Measurements from ENCODE around the gene C22orf39. TPM values are rescaled to one million over a fixed set of nuclear protein-coding genes. Genes with fewer than 3 reads are reported as not detected.

C22orf39 gene
- 11.7 to 16.8 TPM (median 15.7 TPM) in 5 replicates for total RNA-seq (2022; extraction: Qiagen RNA extraction)

DNA sequence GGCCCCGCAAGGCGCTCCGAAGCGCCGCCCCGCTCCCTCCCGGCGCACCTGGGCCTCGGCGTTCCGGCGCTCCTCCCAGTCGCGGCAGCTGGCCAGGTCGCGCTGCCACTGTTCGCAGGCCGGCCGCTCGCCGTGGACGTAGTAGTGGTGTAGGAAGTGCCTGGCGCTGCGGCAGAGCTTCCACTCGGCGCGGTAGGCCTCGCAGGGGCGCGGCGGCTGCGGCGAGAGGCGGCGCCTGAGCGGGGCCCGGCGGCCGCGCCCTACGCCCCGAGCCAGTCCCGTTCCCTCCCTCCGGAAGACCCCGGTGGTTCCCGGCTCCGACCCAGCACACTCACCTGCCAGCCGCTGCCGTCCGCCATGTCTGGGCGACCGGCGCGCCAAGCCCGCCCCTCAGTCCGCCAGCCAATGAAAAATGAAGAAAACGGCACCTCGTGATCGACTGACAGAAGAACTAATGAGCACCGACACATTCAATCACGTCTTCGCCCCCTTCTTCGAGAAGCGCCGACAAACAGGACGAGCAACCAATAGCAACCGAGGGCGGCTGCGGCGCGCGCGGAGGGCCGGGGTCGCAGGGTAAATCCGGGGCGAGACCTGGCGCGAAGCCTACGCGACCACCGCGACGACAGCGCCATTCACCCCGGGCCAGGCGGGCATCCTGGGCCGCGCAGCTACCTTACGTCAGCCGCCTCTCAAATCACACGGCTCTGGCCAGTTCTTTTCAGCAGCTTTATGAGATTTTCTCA lies at the start of gene C22orf39:
TSS of gene C22orf39 (minus strand) at position 382 of the 746 bp plus-strand sequence. CDS start at position 359, 23 bp downstream.

DNA sequence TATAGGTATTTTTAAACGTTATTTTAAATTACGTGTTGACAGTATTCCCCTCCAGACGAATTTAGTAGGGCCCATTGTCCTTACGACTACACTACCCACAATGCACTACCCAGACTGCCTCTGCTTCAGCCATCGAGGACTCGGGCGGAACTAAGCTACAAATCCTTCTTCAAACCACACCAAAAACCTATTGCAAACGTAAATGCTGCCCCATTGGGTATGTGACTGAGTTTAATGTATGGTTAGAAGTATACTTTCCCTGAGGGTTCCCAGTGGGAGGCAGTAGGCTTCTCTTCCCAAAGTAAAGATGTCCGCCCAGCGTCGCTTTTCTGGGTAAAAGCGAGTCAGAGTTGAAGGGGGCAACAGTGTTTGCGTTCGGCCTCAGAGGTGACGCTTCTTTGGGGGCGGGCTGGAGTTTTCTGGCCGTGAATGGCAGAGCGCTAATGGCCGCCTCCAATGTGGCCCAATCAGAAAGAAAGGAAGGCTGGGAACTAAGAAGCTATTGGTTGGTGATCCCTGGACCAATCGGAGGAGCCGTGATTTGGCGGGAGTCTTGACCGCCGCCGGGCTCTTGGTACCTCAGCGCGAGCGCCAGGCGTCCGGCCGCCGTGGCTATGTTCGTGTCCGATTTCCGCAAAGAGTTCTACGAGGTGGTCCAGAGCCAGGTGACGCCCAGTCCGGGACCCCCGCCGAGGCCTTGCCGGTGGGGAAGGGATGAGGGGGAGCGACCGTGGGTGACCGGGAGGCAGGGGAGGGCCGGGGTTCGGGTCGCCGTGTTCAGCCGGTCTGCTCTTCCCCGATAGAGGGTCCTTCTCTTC lies 32.1 kb upstream of the C22orf39 start, which contains the start of gene CDC45:
TSS of gene CDC45 (plus strand) at position 566 of the 818 bp plus-strand sequence. CDS start at position 615, 49 bp downstream.

DNA sequence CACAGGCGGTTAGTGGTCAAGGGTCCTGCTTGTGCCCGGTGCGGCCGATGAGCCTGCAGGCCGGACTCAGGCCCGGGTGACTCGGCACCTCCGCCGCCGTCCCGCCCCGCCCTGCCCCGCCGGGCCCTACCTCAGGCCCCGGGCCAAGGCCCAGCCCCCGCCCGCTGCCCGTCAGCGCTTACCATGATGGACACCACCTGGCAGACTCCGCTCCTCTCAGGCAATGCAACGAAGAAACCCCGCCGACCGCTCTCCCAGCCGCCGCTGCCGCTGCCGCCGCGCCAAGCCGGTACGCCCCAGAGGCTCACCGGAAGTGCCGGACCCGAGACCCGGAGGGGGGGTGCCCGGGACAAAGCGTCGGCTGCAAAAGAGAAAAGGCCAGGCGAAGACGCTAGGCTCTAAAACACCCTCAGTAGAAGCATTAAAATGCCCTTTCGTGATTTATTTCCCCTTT lies 31.4 kb upstream of the C22orf39 start, which contains the start of gene UFD1:
TSS of gene UFD1 (minus strand) at position 293 of the 454 bp plus-strand sequence. CDS start at position 185, 108 bp downstream.

GRCh38 chr22:19432133-19432851 lies 15.2 kb downstream of the C22orf39 start, which contains the start of gene MRPL40:
Gene MRPL40 (plus strand): TSS chr22:19432545. CDS start chr22:19432555, 10 bp downstream.

GRCh38 chr22:19431649-19432132 lies 15.8 kb downstream of the C22orf39 start, which contains the start of gene HIRA:
Gene HIRA (minus strand): TSS chr22:19431733. CDS start chr22:19431476, 257 bp downstream.

Other genes with a start within 250 kb of the C22orf39 start
- 4.5 to 5.6 TPM (median 5.3 TPM) in 5 replicates for gene CLTCL1, start 156.0 kb downstream of the C22orf39 start, total RNA-seq (2022; extraction: Qiagen RNA extraction)
- gene HIRA, start 16.0 kb downstream of the C22orf39 start, total RNA-seq (2022; extraction: Qiagen RNA extraction), result 20.7 to 24.5 TPM (median 23.0 TPM) in 5 replicates
- 37.5 to 53.0 TPM (median 45.8 TPM) in 5 replicates for gene MRPL40, start 15.2 kb downstream of the C22orf39 start, total RNA-seq (2022; extraction: Qiagen RNA extraction)
- gene UFD1, start 31.5 kb upstream of the C22orf39 start, total RNA-seq (2022; extraction: Qiagen RNA extraction), result 94.9 to 97.7 TPM (median 97.4 TPM) in 5 replicates
- gene CDC45, start 32.2 kb upstream of the C22orf39 start, total RNA-seq (2022; extraction: Qiagen RNA extraction), result 23.1 to 26.3 TPM (median 24.5 TPM) in 5 replicates
- not detected in 5 replicates for gene CLDN5, start 76.7 kb upstream of the C22orf39 start, total RNA-seq (2022; extraction: Qiagen RNA extraction)

Data from A549 treated with AZD2906 at 1 μM for 4 hours (cell line).